ENCODE data around the gene AJUBA.
A peak's percentile ranks its signal among the peaks of the same experiment; 100 is the strongest.
"Not testable (repeated sequence)": the region's sequence is repeated elsewhere in the genome, so short reads cannot be mapped to it uniquely, and the experiment has no call there.

AJUBA gene

GRCh38 chr14:22978487-22978837 lies 3.9 kb downstream of the AJUBA start:
- Histone ChIP-seq H3K4me1 (ENCODE audit: insufficient read depth, low read length) (peaks cover 28% of the 10 kb centered on the region), H3K27ac (ENCODE audit: low read depth, low read length) (peak overlapping the region; percentile 27), H3K4me3 (ENCODE audit: low read depth in 1 of 2, low read length in 2 of 2) (no peak overlapping the region)

GRCh38 chr14:22977684-22978486 lies 4.5 kb downstream of the AJUBA start:
- H3K9ac ChIP-seq (ENCODE audit: low read length), result no peak overlapping the region
- peak overlapping the region; percentile 56 for H3K27ac ChIP-seq (ENCODE audit: low read depth, low read length)
- peaks cover 28% of the 10 kb centered on the region for H3K4me1 ChIP-seq (ENCODE audit: insufficient read depth, low read length)
- H3K27me3 ChIP-seq (ENCODE audit: control insufficient read depth in 1 of 2, insufficient read depth in 2 of 2, low read length in 2 of 2), result peaks cover 0 to 8% of the 10 kb centered on the region in 2 donors
- no peaks in the 10 kb centered on the region for H3K9me3 ChIP-seq (ENCODE audit: low read length)
- H3K4me3 ChIP-seq (ENCODE audit: low read depth in 1 of 2, low read length in 2 of 2), result no peak overlapping the region
- no peaks in the 10 kb centered on the region for H3K36me3 ChIP-seq (ENCODE audit: insufficient read depth, low read length)

More at GRCh38 chr14:22978487-22978837, 3.9 kb downstream of the AJUBA start:
- Histone ChIP-seq H3K9me3 (ENCODE audit: low read length) (no peaks in the 10 kb centered on the region), H3K9ac (ENCODE audit: low read length) (no peak overlapping the region), H3K27me3 (ENCODE audit: control insufficient read depth in 1 of 2, insufficient read depth in 2 of 2, low read length in 2 of 2) (peaks cover 0 to 8% of the 10 kb centered on the region in 2 donors), H3K36me3 (ENCODE audit: insufficient read depth, low read length) (no peaks in the 10 kb centered on the region)

GRCh38 chr14:22977434-22977683 lies 5.0 kb downstream of the AJUBA start:
- Histone ChIP-seq H3K9me3 (ENCODE audit: low read length) (no peaks in the 10 kb centered on the region), H3K4me3 (ENCODE audit: low read depth in 1 of 2, low read length in 2 of 2) (no peak overlapping the region), H3K27ac (ENCODE audit: low read depth, low read length) (peak overlapping the region; percentile 56), H3K9ac (ENCODE audit: low read length) (no peak overlapping the region), H3K4me1 (ENCODE audit: insufficient read depth, low read length) (peaks cover 28% of the 10 kb centered on the region), H3K27me3 (ENCODE audit: control insufficient read depth in 1 of 2, insufficient read depth in 2 of 2, low read length in 2 of 2) (peaks cover 0 to 8% of the 10 kb centered on the region in 2 donors), H3K36me3 (ENCODE audit: insufficient read depth, low read length) (no peaks in the 10 kb centered on the region)

- Histone ChIP-seq H3K27ac (ENCODE audit: low read depth, low read length) (peak overlapping the region; percentile 56), H3K27me3 (ENCODE audit: control insufficient read depth in 1 of 2, insufficient read depth in 2 of 2, low read length in 2 of 2) (peaks cover 0 to 7% of the 10 kb centered on the region in 2 donors), H3K9me3 (ENCODE audit: low read length) (no peaks in the 10 kb centered on the region), H3K4me3 (ENCODE audit: low read depth in 1 of 2, low read length in 2 of 2) (no peak overlapping the region), H3K9ac (ENCODE audit: low read length) (no peak overlapping the region), H3K4me1 (ENCODE audit: insufficient read depth, low read length) (peaks cover 28% of the 10 kb centered on the region), H3K36me3 (ENCODE audit: insufficient read depth, low read length) (no peaks in the 10 kb centered on the region)
Observed at GRCh38 chr14:22976620-22977433, 5.5 kb downstream of the AJUBA start.

GRCh38 chr14:22974530-22975313 lies 7.6 kb downstream of the AJUBA start:
- H3K27ac ChIP-seq (ENCODE audit: low read depth, low read length), result no peak overlapping the region
- H3K27me3 ChIP-seq (ENCODE audit: control insufficient read depth in 1 of 2, insufficient read depth in 2 of 2, low read length in 2 of 2), result no peaks in the 10 kb centered on the region
- peaks cover 21% of the 10 kb centered on the region for H3K4me1 ChIP-seq (ENCODE audit: insufficient read depth, low read length)
- no peak overlapping the region for H3K4me3 ChIP-seq (ENCODE audit: low read depth in 1 of 2, low read length in 2 of 2)
- no peak overlapping the region for H3K9ac ChIP-seq (ENCODE audit: low read length)
- no peaks in the 10 kb centered on the region for H3K9me3 ChIP-seq (ENCODE audit: low read length)
- H3K36me3 ChIP-seq (ENCODE audit: insufficient read depth, low read length), result no peaks in the 10 kb centered on the region

GRCh38 chr14:22973217-22974032 lies 8.9 kb downstream of the AJUBA start:
- Histone ChIP-seq H3K27me3 (ENCODE audit: control insufficient read depth in 1 of 2, insufficient read depth in 2 of 2, low read length in 2 of 2) (no peaks in the 10 kb centered on the region), H3K27ac (ENCODE audit: low read depth, low read length) (no peak overlapping the region), H3K4me1 (ENCODE audit: insufficient read depth, low read length) (peaks cover 19% of the 10 kb centered on the region), H3K4me3 (ENCODE audit: low read depth in 1 of 2, low read length in 2 of 2) (no peak overlapping the region), H3K9me3 (ENCODE audit: low read length) (no peaks in the 10 kb centered on the region), H3K36me3 (ENCODE audit: insufficient read depth, low read length) (no peaks in the 10 kb centered on the region), H3K9ac (ENCODE audit: low read length) (no peak overlapping the region)

- no peaks in the 10 kb centered on the region for H3K9me3 ChIP-seq (ENCODE audit: low read length)
- H3K4me3 ChIP-seq (ENCODE audit: low read depth in 1 of 2, low read length in 2 of 2), result no peak overlapping the region
- no peaks in the 10 kb centered on the region for H3K36me3 ChIP-seq (ENCODE audit: insufficient read depth, low read length)
- H3K9ac ChIP-seq (ENCODE audit: low read length), result no peak overlapping the region
- peaks cover 9% of the 10 kb centered on the region for H3K4me1 ChIP-seq (ENCODE audit: insufficient read depth, low read length)
- no peak overlapping the region for H3K27ac ChIP-seq (ENCODE audit: low read depth, low read length)
- no peaks in the 10 kb centered on the region for H3K27me3 ChIP-seq (ENCODE audit: control insufficient read depth in 1 of 2, insufficient read depth in 2 of 2, low read length in 2 of 2)
Observed at GRCh38 chr14:22972313-22972930, 9.9 kb downstream of the AJUBA start.

GRCh38 chr14:22971152-22971551 lies 11.2 kb downstream of the AJUBA start:
- no peaks in the 10 kb centered on the region for H3K27me3 ChIP-seq (ENCODE audit: control insufficient read depth in 1 of 2, insufficient read depth in 2 of 2, low read length in 2 of 2)
- no peaks in the 10 kb centered on the region for H3K9me3 ChIP-seq (ENCODE audit: low read length)
- H3K4me1 ChIP-seq (ENCODE audit: insufficient read depth, low read length), result no peaks in the 10 kb centered on the region
- H3K36me3 ChIP-seq (ENCODE audit: insufficient read depth, low read length), result no peaks in the 10 kb centered on the region
- no peak overlapping the region for H3K4me3 ChIP-seq (ENCODE audit: low read depth in 1 of 2, low read length in 2 of 2)
- no peak overlapping the region for H3K9ac ChIP-seq (ENCODE audit: low read length)
- H3K27ac ChIP-seq (ENCODE audit: low read depth, low read length), result no peak overlapping the region

GRCh38 chr14:22966783-22967269 lies 15.5 kb downstream of the AJUBA start:
- Histone ChIP-seq H3K4me3 (ENCODE audit: low read depth in 1 of 2, low read length in 2 of 2) (no peak overlapping the region), H3K9me3 (ENCODE audit: low read length) (no peaks in the 10 kb centered on the region), H3K9ac (ENCODE audit: low read length) (no peak overlapping the region), H3K27ac (ENCODE audit: low read depth, low read length) (no peak overlapping the region), H3K36me3 (ENCODE audit: insufficient read depth, low read length) (no peaks in the 10 kb centered on the region), H3K4me1 (ENCODE audit: insufficient read depth, low read length) (no peaks in the 10 kb centered on the region), H3K27me3 (ENCODE audit: control insufficient read depth in 1 of 2, insufficient read depth in 2 of 2, low read length in 2 of 2) (no peaks in the 10 kb centered on the region)

- H3K9me3 ChIP-seq (ENCODE audit: low read length); H3K27ac ChIP-seq (ENCODE audit: low read depth, low read length); H3K27me3 ChIP-seq (ENCODE audit: control insufficient read depth in 1 of 2, insufficient read depth in 2 of 2, low read length in 2 of 2); H3K9ac ChIP-seq (ENCODE audit: low read length); H3K4me1 ChIP-seq (ENCODE audit: insufficient read depth, low read length); H3K4me3 ChIP-seq (ENCODE audit: low read depth in 1 of 2, low read length in 2 of 2); H3K36me3 ChIP-seq (ENCODE audit: insufficient read depth, low read length): not testable (repeated sequence)
Observed at GRCh38 chr14:22965916-22966782, 16.2 kb downstream of the AJUBA start.

Measured in muscle layer of colon (tissue), 2 donors.